ENCODE measurements around the gene PSAPL1.

DNA sequence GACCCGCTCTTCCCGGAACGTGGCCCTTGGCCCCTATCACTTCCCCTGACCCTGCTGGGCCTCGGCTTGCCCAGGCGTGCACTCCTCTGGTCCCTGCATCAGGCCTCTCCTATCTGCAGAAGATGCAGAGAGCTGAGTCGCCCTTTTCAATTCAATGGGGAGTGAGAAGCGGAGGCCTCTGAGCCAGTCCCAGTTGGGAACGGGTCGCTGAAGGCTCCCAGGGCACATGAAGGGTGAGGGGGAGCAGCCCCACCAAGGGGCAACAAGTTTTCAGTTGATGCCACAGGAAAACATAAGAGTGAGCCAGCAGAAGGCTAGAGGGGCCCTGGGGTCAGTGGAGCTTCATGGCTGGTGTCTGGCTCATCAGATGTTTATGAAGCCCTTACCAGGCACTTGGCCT is 17.1 kb downstream of the PSAPL1 start:
- no peak for TF ChIP-seq EZH2 (IDR thresholded peaks at IDR 0.05)
- no peak for TF ChIP-seq POLR2AphosphoS5 (IDR thresholded peaks at IDR 0.05; ENCODE audit: borderline replicate concordance, low read depth, low read length)
- TF ChIP-seq FOXP2 (optimal IDR thresholded peaks at IDR 0.05; ENCODE audit: control extremely low read depth, extremely low read length, insufficient read depth): no peak
